BLaER1 (cell line): ENCODE measurements around the gene PARD3B.

ENCODE experiments used
- H3K27ac ChIP-seq: shearing (Covaris generic); formaldehyde crosslinking; 2 replicates; pipeline ENCODE4 v1.8.1; 2022
- H3K27me3 ChIP-seq: shearing (Covaris generic); formaldehyde crosslinking; 2 replicates; pipeline ENCODE4 v1.8.1; 2022
- H3K36me3 ChIP-seq: shearing (Covaris generic); formaldehyde crosslinking; 2 replicates; pipeline ENCODE4 v1.8.1; 2022
- H3K4me1 ChIP-seq: shearing (Covaris generic); formaldehyde crosslinking; 2 replicates; pipeline ENCODE4 v1.8.1; 2022
- H3K4me2 ChIP-seq: shearing (Covaris generic); formaldehyde crosslinking; 2 replicates; pipeline ENCODE4 v1.8.1; 2022
- H3K4me3 ChIP-seq: shearing (Covaris generic); formaldehyde crosslinking; 2 replicates; pipeline ENCODE4 v1.8.1; 2022
- H3K9ac ChIP-seq: shearing (Covaris generic); formaldehyde crosslinking; 2 replicates; pipeline ENCODE4 v1.8.1; 2022
- H3K9me3 ChIP-seq: shearing (Covaris generic); formaldehyde crosslinking; 2 replicates; pipeline ENCODE4 v1.8.1; 2022
- H4K20me1 ChIP-seq: shearing (Covaris generic); formaldehyde crosslinking; 2 replicates; pipeline ENCODE4 v1.8.1; 2022
- Cebpa-rat ChIP-seq: shearing (Covaris generic); IDR thresholded peaks from 2 replicates; pipeline ENCODE4 v1.8.1; 2022

PARD3B gene

GRCh38 chr2:205280596-205281236 is 735.4 kb downstream of the PARD3B start:
- Histone ChIP-seq H3K36me3 (no peaks in the 10 kb centered on the region), H3K27me3 (no peaks in the 10 kb centered on the region), H3K9ac (no peak overlapping the region), H4K20me1 (no peaks in the 10 kb centered on the region), H3K4me1 (no peaks in the 10 kb centered on the region), H3K9me3 (no peaks in the 10 kb centered on the region), H3K4me3 (no peak overlapping the region), H3K4me2 (no peak overlapping the region), H3K27ac (no peak overlapping the region)
- TF ChIP-seq Cebpa-rat, result no peak

- H3K4me2 ChIP-seq, result no peak overlapping the region
- no peaks in the 10 kb centered on the region for H3K27me3 ChIP-seq
- H3K9me3 ChIP-seq, result no peaks in the 10 kb centered on the region
- no peak for TF ChIP-seq Cebpa-rat
- H3K9ac ChIP-seq, result no peak overlapping the region
- H3K4me1 ChIP-seq, result no peaks in the 10 kb centered on the region
- no peak overlapping the region for H3K4me3 ChIP-seq
- no peaks in the 10 kb centered on the region for H4K20me1 ChIP-seq
- no peak overlapping the region for H3K27ac ChIP-seq
- no peaks in the 10 kb centered on the region for H3K36me3 ChIP-seq
Observed at GRCh38 chr2:205283736-205284270, 738.5 kb downstream of the PARD3B start.

GRCh38 chr2:205284334-205284733 is 739.1 kb downstream of the PARD3B start:
- Histone ChIP-seq H3K4me2 (no peak overlapping the region), H3K27me3 (no peaks in the 10 kb centered on the region), H3K4me1 (no peaks in the 10 kb centered on the region), H3K36me3 (no peaks in the 10 kb centered on the region), H3K4me3 (no peak overlapping the region), H3K9me3 (no peaks in the 10 kb centered on the region), H3K27ac (no peak overlapping the region), H3K9ac (no peak overlapping the region), H4K20me1 (no peaks in the 10 kb centered on the region)
- no peak for TF ChIP-seq Cebpa-rat

- TF ChIP-seq Cebpa-rat, result no peak
- Histone ChIP-seq H4K20me1 (no peaks in the 10 kb centered on the region), H3K27me3 (no peaks in the 10 kb centered on the region), H3K9ac (no peak overlapping the region), H3K4me3 (no peak overlapping the region), H3K27ac (no peak overlapping the region), H3K36me3 (no peaks in the 10 kb centered on the region), H3K9me3 (no peaks in the 10 kb centered on the region), H3K4me2 (no peak overlapping the region), H3K4me1 (no peaks in the 10 kb centered on the region)
Observed at GRCh38 chr2:205287316-205287715, 742.0 kb downstream of the PARD3B start.

GRCh38 chr2:205288686-205289085 is 743.4 kb downstream of the PARD3B start:
- no peaks in the 10 kb centered on the region for H3K4me1 ChIP-seq
- no peaks in the 10 kb centered on the region for H4K20me1 ChIP-seq

GRCh38 chr2:205290299-205290698 is 745.0 kb downstream of the PARD3B start:
- no peak overlapping the region for H3K4me2 ChIP-seq
- no peak overlapping the region for H3K4me3 ChIP-seq
- no peaks in the 10 kb centered on the region for H3K36me3 ChIP-seq
- no peaks in the 10 kb centered on the region for H4K20me1 ChIP-seq
- H3K9me3 ChIP-seq, result no peaks in the 10 kb centered on the region
- no peaks in the 10 kb centered on the region for H3K27me3 ChIP-seq
- H3K27ac ChIP-seq, result no peak overlapping the region
- no peak overlapping the region for H3K9ac ChIP-seq
- H3K4me1 ChIP-seq, result no peaks in the 10 kb centered on the region
- TF ChIP-seq Cebpa-rat, result no peak

More at GRCh38 chr2:205288686-205289085, 743.4 kb downstream of the PARD3B start:
- Histone ChIP-seq H3K27me3 (no peaks in the 10 kb centered on the region), H3K36me3 (no peaks in the 10 kb centered on the region), H3K4me2 (no peak overlapping the region), H3K27ac (no peak overlapping the region), H3K4me3 (no peak overlapping the region), H3K9ac (no peak overlapping the region), H3K9me3 (no peaks in the 10 kb centered on the region)
- no peak for TF ChIP-seq Cebpa-rat

- Histone ChIP-seq H3K27me3 (no peaks in the 10 kb centered on the region), H3K9ac (no peak overlapping the region), H3K4me1 (no peaks in the 10 kb centered on the region), H3K4me2 (no peak overlapping the region), H3K27ac (no peak overlapping the region), H3K9me3 (no peaks in the 10 kb centered on the region), H3K4me3 (no peak overlapping the region), H4K20me1 (no peaks in the 10 kb centered on the region), H3K36me3 (no peaks in the 10 kb centered on the region)
- no peak for TF ChIP-seq Cebpa-rat
Observed at GRCh38 chr2:205292665-205293295, 747.5 kb downstream of the PARD3B start.

GRCh38 chr2:205293559-205293958 is 748.3 kb downstream of the PARD3B start:
- no peaks in the 10 kb centered on the region for H3K9me3 ChIP-seq
- H3K4me3 ChIP-seq, result no peak overlapping the region
- no peaks in the 10 kb centered on the region for H3K36me3 ChIP-seq
- no peak overlapping the region for H3K9ac ChIP-seq
- no peaks in the 10 kb centered on the region for H4K20me1 ChIP-seq
- no peak overlapping the region for H3K4me2 ChIP-seq
- no peaks in the 10 kb centered on the region for H3K27me3 ChIP-seq
- no peak overlapping the region for H3K27ac ChIP-seq
- H3K4me1 ChIP-seq, result no peaks in the 10 kb centered on the region
- TF ChIP-seq Cebpa-rat, result no peak

- Histone ChIP-seq H3K4me2 (no peak overlapping the region), H3K4me1 (no peaks in the 10 kb centered on the region), H3K27ac (no peak overlapping the region), H4K20me1 (no peaks in the 10 kb centered on the region), H3K4me3 (no peak overlapping the region), H3K27me3 (no peaks in the 10 kb centered on the region), H3K9me3 (no peaks in the 10 kb centered on the region), H3K9ac (no peak overlapping the region), H3K36me3 (no peaks in the 10 kb centered on the region)
- no peak for TF ChIP-seq Cebpa-rat
Observed at GRCh38 chr2:205296959-205297358, 751.7 kb downstream of the PARD3B start.

GRCh38 chr2:205297368-205297767 is 752.1 kb downstream of the PARD3B start:
- no peak overlapping the region for H3K27ac ChIP-seq
- no peaks in the 10 kb centered on the region for H3K9me3 ChIP-seq
- no peak overlapping the region for H3K4me3 ChIP-seq
- no peaks in the 10 kb centered on the region for H3K4me1 ChIP-seq
- no peak for TF ChIP-seq Cebpa-rat
- no peak overlapping the region for H3K4me2 ChIP-seq
- H4K20me1 ChIP-seq, result no peaks in the 10 kb centered on the region
- no peaks in the 10 kb centered on the region for H3K36me3 ChIP-seq
- H3K9ac ChIP-seq, result no peak overlapping the region
- no peaks in the 10 kb centered on the region for H3K27me3 ChIP-seq
